K562 (cell line): ENCODE data around the gene GRB14. TPM values are rescaled to one million over a fixed set of nuclear protein-coding genes. Genes with fewer than 3 reads are reported as not detected.

ENCODE experiments used
- ATAC-seq: fragments of 200-7000 bp; cut with Tn5 transposase; 3 replicates; pipeline ENCODE4 v1.9.1; 2020; ENCODE audit warnings: moderate library complexity
- BruUV-seq: library from RNA; stranded (reverse); fragments of 400-500 nt; replicated peaks from 2 replicates; lab custom pipeline; 2021; lab: Mats Ljungman, UMichigan
- CTCF ChIA-PET: fragments of 300-600 bp; formaldehyde crosslinking; extraction: SDS; loops from one replicate; lab custom pipeline; 2021; ENCODE audit warnings: low intra/inter-chr PET ratio; lab: Yijun Ruan, JAX
- POLR2A ChIA-PET: fragments of 300-600, 350-650 bp; sonication (Branson Sonifier 250); formaldehyde crosslinking; extraction: SDS; loops from one replicate; lab custom pipeline; 2021; ENCODE audit warnings: antibody characterized with exemption, inconsistent platforms; lab: Yijun Ruan, JAX
- DNase-seq, 4 experiments: peaks; one replicate each; pipeline versions ENCODE4 v3.0.0 to v3.0.0-alpha.2; 2011 to 2018; ENCODE audit warnings: low spot score in 3 of 4, mixed read lengths in 3 of 4; ENCODE audit errors: extremely low read depth in 1 of 4
- FAIRE-seq: peaks from 2 replicates; lab custom pipeline; 2011; peaks lifted over from hg19 to GRCh38; lab: Jason Lieb, UNC
- H2AFZ ChIP-seq: 2 replicates; pipeline ENCODE4 v1.6.0; 2011; ENCODE audit warnings: low read depth, low read length, control low read depth, inconsistent platforms
- H3K27ac ChIP-seq: fragments of 200-600 bp; 3 replicates; pipeline ENCODE4 v1.8.0; 2011; ENCODE audit warnings: low read depth, mild to moderate bottlenecking, control low read depth, inconsistent platforms, low read length, moderate library complexity, mixed read lengths; ENCODE audit errors: extremely low read depth
- H3K27me3 ChIP-seq, 2 experiments: fragments of 300-600 bp in 1 of 2; 2 replicates in 1 of 2; 3 replicates in 1 of 2; pipeline versions ENCODE4 v1.6.0 to v1.8.0; 2011; ENCODE audit warnings: inconsistent platforms in 2 of 2, low read length in 2 of 2, mild to moderate bottlenecking in 1 of 2, mixed read lengths in 1 of 2, moderate library complexity in 1 of 2; ENCODE audit not compliant: control insufficient read depth in 2 of 2, insufficient read depth in 2 of 2
- H3K36me3 ChIP-seq: fragments of 300-600 bp; 3 replicates; pipeline ENCODE4 v1.8.0; 2011; ENCODE audit warnings: mild to moderate bottlenecking, low read length, inconsistent platforms; ENCODE audit not compliant: control insufficient read depth, insufficient read depth
- H3K4me1 ChIP-seq, 2 experiments: fragments of 200-600 bp in 1 of 2; replicated peaks in 1 of 2; 2 replicates in 1 of 2; 3 replicates in 1 of 2; pipeline versions ENCODE4 v1.5.1 to v1.8.0; 2011; ENCODE audit warnings: inconsistent platforms in 2 of 2, low read length in 2 of 2, mild to moderate bottlenecking in 1 of 2, mixed read lengths in 1 of 2, moderate library complexity in 1 of 2; ENCODE audit not compliant: control insufficient read depth in 2 of 2, insufficient read depth in 2 of 2
- H3K4me2 ChIP-seq: 2 replicates; pipeline ENCODE4 v1.6.1; 2011; ENCODE audit warnings: low read length, control low read depth, inconsistent platforms, mixed read lengths; ENCODE audit not compliant: insufficient read depth
- H3K4me3 ChIP-seq: fragments of 200-600 bp; sonication (generic), shearing (Covaris generic); 2 replicates; pipeline ENCODE4 v1.5.1; 2016; ENCODE audit warnings: control low read depth, inconsistent platforms
- H3K79me2 ChIP-seq: fragments of 200-600 bp; 3 replicates; pipeline ENCODE4 v1.8.0; 2011; ENCODE audit warnings: low read length, inconsistent platforms; ENCODE audit not compliant: control insufficient read depth, insufficient read depth
- H3K9ac ChIP-seq, 2 experiments: 2 replicates each; pipeline versions ENCODE4 v1.6.0 to v1.6.1; 2011; ENCODE audit warnings: low read depth in 2 of 2, low read length in 2 of 2, control low read depth in 1 of 2, inconsistent platforms in 1 of 2, mild to moderate bottlenecking in 1 of 2, mixed read lengths in 1 of 2; ENCODE audit not compliant: insufficient read depth in 1 of 2
- H3K9me1 ChIP-seq: one replicate; pipeline ENCODE4 v1.6.0; 2011; ENCODE audit warnings: inconsistent platforms, mild to moderate bottlenecking, low read length, moderate library complexity; ENCODE audit not compliant: control insufficient read depth, insufficient read depth
- H3K9me3 ChIP-seq: replicated peaks from 2 replicates; pipeline ENCODE4 v1.5.1; 2011; ENCODE audit warnings: low read depth, low read length, inconsistent platforms; ENCODE audit not compliant: control insufficient read depth, insufficient read depth
- H4K20me1 ChIP-seq: replicated peaks from 2 replicates; pipeline ENCODE4 v1.6.1; 2011; ENCODE audit warnings: low read length, inconsistent platforms, mixed read lengths; ENCODE audit not compliant: control insufficient read depth, insufficient read depth
- ETV5 ChIP-seq: sonication (generic); formaldehyde crosslinking; IDR thresholded peaks from 2 replicates; pipeline ENCODE4 v1.4.0; 2020; ENCODE audit warnings: low read depth, mild to moderate bottlenecking, missing genetic modification reagents
- FOXJ2 ChIP-seq: fragments of 200-800 bp; sonication (Bioruptor generic); IDR thresholded peaks from 2 replicates; pipeline ENCODE4 v1.6.1; 2016; ENCODE audit warnings: missing genetic modification characterization, missing compliant biosample characterization
- ILF3 ChIP-seq: fragments of 450-650 bp; IDR thresholded peaks from 2 replicates; pipeline ENCODE4 v1.6.1; 2018; ENCODE audit warnings: antibody characterized with exemption, mild to moderate bottlenecking, moderate library complexity, borderline replicate concordance
- MEF2A ChIP-seq: IDR thresholded peaks from 2 replicates; pipeline ENCODE4 v1.6.1; 2011; ENCODE audit warnings: low read depth, mild to moderate bottlenecking, low read length, moderate library complexity; ENCODE audit not compliant: control insufficient read depth
- MEIS2 ChIP-seq: fragments of 450-650 bp; IDR thresholded peaks from 2 replicates; pipeline ENCODE4 v1.6.1; 2014; ENCODE audit warnings: mild to moderate bottlenecking; ENCODE audit not compliant: partially characterized antibody
- MLLT1 ChIP-seq, 2 experiments: fragments of 450-650 bp; IDR thresholded peaks; 2 replicates each; pipeline ENCODE4 v1.6.1; 2016
- NR2C2 ChIP-seq, 2 experiments: fragments of 200-800 bp in 1 of 2; sonication (Bioruptor generic) in 1 of 2; sonication (generic) in 1 of 2; formaldehyde crosslinking in 1 of 2; IDR thresholded peaks; 2 replicates each; pipeline versions ENCODE4 v1.6.1 to v1.8.0; 2016 to 2022; ENCODE audit warnings: mild to moderate bottlenecking in 1 of 2, missing compliant biosample characterization in 1 of 2, missing genetic modification characterization in 1 of 2, missing genetic modification reagents in 1 of 2
- NRF1 ChIP-seq, 2 experiments: fragments of 450-650 bp; IDR thresholded peaks in 1 of 2; conservative IDR thresholded peaks in 1 of 2; 2 replicates each; pipeline ENCODE4 v1.6.1; 2014; ENCODE audit warnings: mild to moderate bottlenecking in 2 of 2
- PURB ChIP-seq: sonication (generic); formaldehyde crosslinking; IDR thresholded peaks from 2 replicates; pipeline ENCODE4 v1.9.0; 2021; ENCODE audit warnings: low read depth, mild to moderate bottlenecking, missing genetic modification reagents
- RAD51 ChIP-seq: fragments of 450-650 bp; IDR thresholded peaks from 2 replicates; pipeline ENCODE4 v1.7.1; 2016; ENCODE audit warnings: low read depth, mild to moderate bottlenecking, borderline replicate concordance
- RNF2 ChIP-seq: sonication (generic); IDR thresholded peaks from 2 replicates; pipeline ENCODE4 v1.6.1; 2016
- SMARCC2 ChIP-seq: fragments of 450-650 bp; IDR thresholded peaks from 2 replicates; pipeline ENCODE4 v1.6.1; 2017; ENCODE audit warnings: antibody characterized with exemption, moderate library complexity, mild to moderate bottlenecking, low read depth
- TAL1 ChIP-seq: fragments of 450-650 bp; IDR thresholded peaks from 2 replicates; pipeline ENCODE4 v1.6.1; 2016; ENCODE audit warnings: mild to moderate bottlenecking
- TGIF2 ChIP-seq: sonication (generic); formaldehyde crosslinking; IDR thresholded peaks from 2 replicates; pipeline ENCODE4 v1.8.1; 2022; ENCODE audit warnings: mild to moderate bottlenecking, missing genetic modification reagents, moderate library complexity
- WGBS: fragments of 100-300 bp; shearing (Covaris generic); methylation state at CpG from one replicate; pipeline ENCODE4 v1.1.6; 2016; ENCODE audit warnings: low coverage, mixed read lengths; ENCODE audit not compliant: insufficient coverage; ENCODE audit errors: missing lambda C conversion rate; 5-methylcytosine and 5-hydroxymethylcytosine counted together
- in situ Hi-C: fragments of 300-500 bp; cut with MboI; formaldehyde crosslinking; loops from 4 replicates; pipeline ENCODE4 v1.15.0; 2018; ENCODE audit warnings: inconsistent platforms, mixed read lengths
- intact Hi-C: fragments of 100-400 bp; cut with micrococcal nuclease; formaldehyde crosslinking; loops from 2 replicates; pipeline ENCODE4 v1.14.2; 2022
- polyA plus RNA-seq, 8 experiments: library from polyadenylated mRNA; depleted of rRNA in 4 of 8; stranded (reverse) in 5 of 8; unstranded in 3 of 8; fragments of >200 nt; fragmentation: Nextera tagmentation in 2 of 8; fragmentation: Illumina TruSeq in 1 of 8; extraction: Ambion mirVana in 2 of 8; extraction: Trizol in 1 of 8; gene quantifications; 2 replicates each; pipeline versions ENCODE4 v1.2.1 to v1.2.3, GENCODE V29; 2011 to 2014; ENCODE audit warnings: inconsistent platforms in 1 of 8, missing spikeins in 1 of 8
- total RNA-seq, 7 experiments: library from RNA; depleted of rRNA in 6 of 7; stranded (reverse); fragments of >200 nt in 6 of 7; fragmentation: Illumina TruSeq in 2 of 7; extraction: Trizol in 2 of 7; gene quantifications; 2 replicates each; pipeline versions ENCODE4 v1.2.1 to v1.2.3, GENCODE V29; 2011 to 2021; ENCODE audit warnings: low replicate concordance in 1 of 7

GRB14 gene
- total and polyA plus RNA-seq, 9 of the 15 experiments (the other 6 are each of a cell fraction or from before 2014, with no cell fraction given), result not detected

- ChIA-PET POLR2A (no interaction called here), CTCF (interaction anchor here (0.6 kb wide), 1 partner anchor 133 kb away, joined by 4 read pairs; no protein-coding TSS in a partner anchor)
- no peak overlapping the region for H2AFZ ChIP-seq
- H3K9me3 ChIP-seq, result no peaks in the 10 kb centered on the region
- intact Hi-C loops, result no loop called here
- no peaks in the 10 kb centered on the region for H3K79me2 ChIP-seq
- 0% methylated on average over 5 of the region's 5 CpGs for WGBS
- in situ Hi-C loops, result no loop called here
- no peaks in the 10 kb centered on the region for H3K4me1 ChIP-seq
- no peak for TF ChIP-seq FOXJ2 (tag)
- TF ChIP-seq ETV5 (CRISPR knock-in tag), result no peak
- no peak for TF ChIP-seq TGIF2 (CRISPR knock-in tag)
- TF ChIP-seq MEF2A, result no peak
- TF ChIP-seq NRF1 (conservative IDR thresholded peaks at IDR 0.05 in 1 of 2, IDR thresholded peaks at IDR 0.05 in 1 of 2), result no peak
- TF ChIP-seq ILF3, result no peak
- no peak for TF ChIP-seq MEIS2
- no peak for TF ChIP-seq SMARCC2
- no peak for TF ChIP-seq RAD51
- no peak for TF ChIP-seq TAL1
- TF ChIP-seq PURB (CRISPR knock-in tag), result no peak
- TF ChIP-seq RNF2, result no peak
- no peak for TF ChIP-seq MLLT1 (IDR thresholded peaks at IDR 0.05)
- TF ChIP-seq NR2C2 (CRISPR knock-in tag; IDR thresholded peaks at IDR 0.05), result no peak
- TF ChIP-seq NR2C2 (tag; IDR thresholded peaks at IDR 0.05), result no peak
- no peaks in the 10 kb centered on the region for H4K20me1 ChIP-seq
- no peak overlapping the region for H3K4me2 ChIP-seq
- no peak for FAIRE-seq
- H3K27me3 ChIP-seq, result no peaks in the 10 kb centered on the region
- H3K4me3 ChIP-seq, result no peak overlapping the region
- no peak for DNase-seq
- H3K9ac ChIP-seq, result no peak overlapping the region
- no peaks in the 10 kb centered on the region for H3K9me1 ChIP-seq
- no peaks in the 10 kb centered on the region for H3K36me3 ChIP-seq
- H3K27ac ChIP-seq, result no peak overlapping the region
- no peak for ATAC-seq
- no TSS peak for BruUV-seq
Measured at GRCh38 chr2:164464376-164464775, 156.9 kb downstream of the GRB14 start.
